H1 (cell line): ENCODE measurements around the gene IQGAP1. TPM values are rescaled to one million over a fixed set of nuclear protein-coding genes. Genes with fewer than 3 reads are reported as not detected.
A peak's percentile ranks its signal among the peaks of the same experiment; 100 is the strongest.

Experiments
- CTCF ChIA-PET: fragments of 300-600 bp; sonication (Branson Sonifier 250); formaldehyde crosslinking; loops from one replicate; lab custom pipeline; 2021; ENCODE audit not compliant: partially characterized antibody; lab: Charles Lee
- POLR2A ChIA-PET: fragments of 300-600 bp; sonication (Branson Sonifier 250); formaldehyde crosslinking; loops from one replicate; lab custom pipeline; 2021; ENCODE audit warnings: inconsistent platforms; ENCODE audit not compliant: partially characterized antibody; lab: Charles Lee
- DNase-seq, 2 experiments: peaks; one replicate each; pipeline versions ENCODE4 v3.0.0 to v3.0.0-alpha.2; 2010 to 2022; ENCODE audit warnings: low spot score in 2 of 2, low read depth in 1 of 2, mixed read lengths in 1 of 2
- FAIRE-seq: peaks from 2 replicates; lab custom pipeline; 2011; peaks lifted over from hg19 to GRCh38; lab: Jason Lieb, UNC
- H2AFZ ChIP-seq: 2 replicates; pipeline ENCODE4 v1.8.1; 2012; ENCODE audit warnings: low read length, inconsistent platforms
- H2AK5ac ChIP-seq: 2 replicates; pipeline ENCODE4 v1.6.1; 2013; ENCODE audit warnings: low read depth, low read length
- H2BK120ac ChIP-seq: replicated peaks from 2 replicates; pipeline ENCODE3; 2013; ENCODE audit warnings: low read depth, low read length, inconsistent platforms
- H2BK12ac ChIP-seq: 2 replicates; pipeline ENCODE4 v1.6.1; 2013; ENCODE audit warnings: low read depth, low read length
- H2BK15ac ChIP-seq: 2 replicates; pipeline ENCODE4 v1.6.1; 2013; ENCODE audit warnings: low read length
- H2BK20ac ChIP-seq: 2 replicates; pipeline ENCODE4 v1.6.1; 2013; ENCODE audit warnings: low read length
- H2BK5ac ChIP-seq: 2 replicates; pipeline ENCODE4 v1.6.1; 2013; ENCODE audit warnings: low read depth, low read length
- H3K14ac ChIP-seq: 2 replicates; pipeline ENCODE4 v1.6.1; 2013; ENCODE audit warnings: inconsistent platforms; ENCODE audit not compliant: insufficient read length
- H3K18ac ChIP-seq: 2 replicates; pipeline ENCODE4 v1.6.1; 2013; ENCODE audit warnings: low read length; ENCODE audit errors: extremely low read depth
- H3K23ac ChIP-seq: 2 replicates; pipeline ENCODE4 v1.6.1; 2013; ENCODE audit warnings: inconsistent platforms; ENCODE audit not compliant: insufficient read length
- H3K23me2 ChIP-seq: 2 replicates; pipeline ENCODE4 v1.6.1; 2013; ENCODE audit warnings: low read depth, low read length
- H3K27ac ChIP-seq: 2 replicates; pipeline ENCODE4 v1.6.1; 2011; ENCODE audit warnings: low read depth, low read length, inconsistent platforms
- H3K27me3 ChIP-seq, 4 experiments: replicated peaks in 1 of 4; 1 replicate in 1 of 4; 2 replicates in 3 of 4; pipeline versions ENCODE4 v1.6.1 to v1.8.1; 2011 to 2013; ENCODE audit warnings: low read length in 3 of 4, mild to moderate bottlenecking in 3 of 4, inconsistent platforms in 2 of 4, mixed read lengths in 2 of 4, moderate library complexity in 1 of 4; ENCODE audit not compliant: control insufficient read depth in 3 of 4, insufficient read depth in 3 of 4; ENCODE audit errors: extremely low read depth in 1 of 4
- H3K36me3 ChIP-seq, 4 experiments: 2 replicates each; pipeline versions ENCODE4 v1.6.1 to v1.8.1; 2011 to 2013; ENCODE audit warnings: mild to moderate bottlenecking in 4 of 4, low read length in 3 of 4, moderate library complexity in 2 of 4, control low read depth in 1 of 4, inconsistent platforms in 1 of 4; ENCODE audit not compliant: insufficient read depth in 4 of 4, control insufficient read depth in 2 of 4
- H3K4ac ChIP-seq: replicated peaks from 2 replicates; pipeline ENCODE3; 2013; ENCODE audit warnings: low read length, low read depth, mixed read lengths, inconsistent platforms; ENCODE audit not compliant: insufficient read length
- H3K4me1 ChIP-seq, 4 experiments: replicated peaks in 1 of 4; 1 replicate in 1 of 4; 2 replicates in 3 of 4; pipeline versions ENCODE4 v1.6.1 to v1.8.1; 2011 to 2013; ENCODE audit warnings: low read length in 3 of 4, inconsistent platforms in 2 of 4, mixed read lengths in 1 of 4; ENCODE audit not compliant: insufficient read depth in 4 of 4, control insufficient read depth in 3 of 4
- H3K4me2 ChIP-seq, 2 experiments: 2 replicates each; pipeline versions ENCODE4 v1.6.1 to v1.8.1; 2011 to 2013; ENCODE audit warnings: low read depth in 2 of 2, low read length in 2 of 2, control low read depth in 1 of 2, inconsistent platforms in 1 of 2, mild to moderate bottlenecking in 1 of 2; ENCODE audit not compliant: insufficient read depth in 1 of 2
- H3K4me3 ChIP-seq, 4 experiments: fragments of 200-600, 300-600 bp in 1 of 4; sonication (generic), shearing (Covaris generic), sonication (Bioruptor Twin) in 1 of 4; 2 replicates each; pipeline versions ENCODE4 v1.5.1 to v1.8.1; 2011 to 2016; ENCODE audit warnings: low read length in 4 of 4, low read depth in 3 of 4, control low read depth in 2 of 4, inconsistent platforms in 2 of 4, mild to moderate bottlenecking in 2 of 4, mixed read lengths in 1 of 4, moderate library complexity in 1 of 4; ENCODE audit not compliant: insufficient read depth in 2 of 4; ENCODE audit errors: extremely low read depth in 1 of 4
- H3K56ac ChIP-seq: replicated peaks from 2 replicates; pipeline ENCODE3; 2013; ENCODE audit warnings: low read depth, mild to moderate bottlenecking, mixed read lengths, low read length, inconsistent platforms; ENCODE audit not compliant: insufficient read length
- H3K79me1 ChIP-seq: 2 replicates; pipeline ENCODE4 v1.6.1; 2013; ENCODE audit warnings: low read depth, low read length, control low read depth
- H3K79me2 ChIP-seq, 2 experiments: 2 replicates each; pipeline versions ENCODE4 v1.6.1 to v1.8.1; 2012 to 2013; ENCODE audit warnings: low read length in 2 of 2, mild to moderate bottlenecking in 2 of 2, inconsistent platforms in 1 of 2; ENCODE audit not compliant: insufficient read depth in 2 of 2, control insufficient read depth in 1 of 2
- H3K9ac ChIP-seq, 4 experiments: replicated peaks in 1 of 4; 1 replicate in 1 of 4; 2 replicates in 3 of 4; pipeline versions ENCODE4 v1.6.1 to v1.8.1; 2011 to 2013; ENCODE audit warnings: low read depth in 3 of 4, low read length in 3 of 4, control low read depth in 2 of 4, mild to moderate bottlenecking in 2 of 4, moderate library complexity in 2 of 4, inconsistent platforms in 1 of 4; ENCODE audit errors: extremely low read depth in 1 of 4
- H3K9me3 ChIP-seq, 2 experiments: 2 replicates each; pipeline versions ENCODE4 v1.6.1 to v1.8.1; 2012 to 2013; ENCODE audit warnings: mild to moderate bottlenecking in 2 of 2, moderate library complexity in 2 of 2, control low read depth in 1 of 2, inconsistent platforms in 1 of 2, low read depth in 1 of 2, low read length in 1 of 2, mixed read lengths in 1 of 2; ENCODE audit not compliant: insufficient read depth in 2 of 2
- H4K20me1 ChIP-seq, 2 experiments: replicated peaks in 1 of 2; 2 replicates each; pipeline versions ENCODE3 to v1.8.1; 2011 to 2013; ENCODE audit warnings: inconsistent platforms in 2 of 2, low read length in 2 of 2, mild to moderate bottlenecking in 1 of 2; ENCODE audit not compliant: insufficient read depth in 2 of 2, control insufficient read depth in 1 of 2
- H4K5ac ChIP-seq: 2 replicates; pipeline ENCODE4 v1.6.1; 2013; ENCODE audit warnings: low read length, low read depth, mixed read lengths, inconsistent platforms; ENCODE audit not compliant: insufficient read length
- H4K8ac ChIP-seq: 2 replicates; pipeline ENCODE4 v1.8.0; 2013; ENCODE audit warnings: mild to moderate bottlenecking, moderate library complexity, low read length, inconsistent platforms; ENCODE audit not compliant: insufficient read depth; ENCODE audit errors: extremely low read depth
- H4K91ac ChIP-seq: replicated peaks from 2 replicates; pipeline ENCODE3; 2013; ENCODE audit warnings: low read length, mixed read lengths, inconsistent platforms; ENCODE audit not compliant: insufficient read length
- BRCA1 ChIP-seq: IDR thresholded peaks from 2 replicates; pipeline ENCODE4 v1.6.1; 2012; ENCODE audit warnings: low read depth, low read length, improper control_type of control experiment
- CHD2 ChIP-seq: IDR thresholded peaks from 2 replicates; pipeline ENCODE4 v1.6.1; 2012; ENCODE audit warnings: low read length, improper control_type of control experiment
- FOSL1 ChIP-seq: IDR thresholded peaks from 2 replicates; pipeline ENCODE4 v1.6.1; 2011; ENCODE audit warnings: mild to moderate bottlenecking, low read depth, low read length, moderate library complexity; ENCODE audit not compliant: insufficient read depth
- JUN ChIP-seq: IDR thresholded peaks from 2 replicates; pipeline ENCODE4 v1.6.1; 2011; ENCODE audit warnings: low read depth, mild to moderate bottlenecking, improper control_type of control experiment, low read length
- JUND ChIP-seq: IDR thresholded peaks from 2 replicates; pipeline ENCODE4 v1.6.1; 2011; ENCODE audit warnings: mild to moderate bottlenecking, improper control_type of control experiment, low read length
- MAFK ChIP-seq: IDR thresholded peaks from 2 replicates; pipeline ENCODE4 v1.6.1; 2012; ENCODE audit warnings: low read depth, mild to moderate bottlenecking, improper control_type of control experiment, low read length
- POLR2A ChIP-seq, 2 experiments: IDR thresholded peaks; 1 replicate in 1 of 2; 2 replicates in 1 of 2; pipeline ENCODE4 v1.6.1; 2011; ENCODE audit warnings: low read depth in 2 of 2, low read length in 2 of 2, mild to moderate bottlenecking in 2 of 2; ENCODE audit errors: control extremely low read depth in 1 of 2
- POLR2AphosphoS5 ChIP-seq: IDR thresholded peaks from 2 replicates; pipeline ENCODE4 v1.6.1; 2011; ENCODE audit warnings: low read depth, low read length
- RFX5 ChIP-seq: IDR thresholded peaks from 2 replicates; pipeline ENCODE4 v1.6.1; 2011; ENCODE audit warnings: low read depth, low read length, improper control_type of control experiment, borderline replicate concordance
- SP1 ChIP-seq: IDR thresholded peaks from 2 replicates; pipeline ENCODE4 v1.6.1; 2011; ENCODE audit warnings: low read depth, low read length
- SUZ12 ChIP-seq: fragments of 200-600 bp; sonication (generic); IDR thresholded peaks from 2 replicates; pipeline ENCODE4 v1.6.1; 2012; ENCODE audit warnings: mild to moderate bottlenecking, inconsistent platforms, low read length, moderate library complexity, mixed read lengths
- TAF1 ChIP-seq: IDR thresholded peaks from 2 replicates; pipeline ENCODE4 v1.6.1; 2011; ENCODE audit warnings: mild to moderate bottlenecking, low read depth, low read length
- ZNF274 ChIP-seq: IDR thresholded peaks from 2 replicates; pipeline ENCODE4 v1.7.0; 2012; ENCODE audit warnings: low read length, borderline replicate concordance; ENCODE audit errors: extremely low read depth
- WGBS, 2 experiments: shearing (Covaris generic) in 1 of 2; methylation state at CpG; one replicate each; pipeline versions ENCODE4 v1.1.6 to v1.1.7; 2013 to 2015; ENCODE audit warnings: low lambda C conversion rate in 2 of 2, mixed read lengths in 2 of 2, inconsistent platforms in 1 of 2, low coverage in 1 of 2, missing lambda C conversion rate in 1 of 2; ENCODE audit not compliant: insufficient replicate concordance in 2 of 2, insufficient coverage in 1 of 2, insufficient read length in 1 of 2; ENCODE audit errors: extremely low coverage in 1 of 2, missing lambda C conversion rate in 1 of 2; 5-methylcytosine and 5-hydroxymethylcytosine counted together
- polyA plus RNA-seq, 7 experiments: library from polyadenylated mRNA; depleted of rRNA in 3 of 7; stranded (reverse) in 5 of 7; unstranded in 2 of 7; fragments of >200 nt in 5 of 7; fragments of 200-250 nt in 2 of 7; gene quantifications; 1 replicate in 5 of 7; 2 replicates in 1 of 7; 4 replicates in 1 of 7; pipeline versions ENCODE4 v1.2.1 to v1.2.3, GENCODE V29; 2011 to 2013; ENCODE audit warnings: missing spikeins in 2 of 7, mixed read lengths in 2 of 7
- total RNA-seq: library from RNA; stranded (reverse); fragmentation: NEBNext Ultra II Directional; extraction: Animal tissue kit (Norgen Biotek cat#: 25700); gene quantifications from 2 replicates; pipeline ENCODE4 v1.2.1, GENCODE V29; 2021
- TF ChIP-seq, protein P1 (sequence below): IDR thresholded peaks from 2 replicates; pipeline ENCODE4 v1.6.1; 2011; ENCODE audit warnings: low read depth, mild to moderate bottlenecking, low read length; ENCODE audit not compliant: insufficient read depth

IQGAP1 gene
- total and polyA plus RNA-seq, 2 of the 8 experiments (the other 6 are each of a cell fraction or from before 2014, with no cell fraction given) = 56.0 to 138 TPM

DNA sequence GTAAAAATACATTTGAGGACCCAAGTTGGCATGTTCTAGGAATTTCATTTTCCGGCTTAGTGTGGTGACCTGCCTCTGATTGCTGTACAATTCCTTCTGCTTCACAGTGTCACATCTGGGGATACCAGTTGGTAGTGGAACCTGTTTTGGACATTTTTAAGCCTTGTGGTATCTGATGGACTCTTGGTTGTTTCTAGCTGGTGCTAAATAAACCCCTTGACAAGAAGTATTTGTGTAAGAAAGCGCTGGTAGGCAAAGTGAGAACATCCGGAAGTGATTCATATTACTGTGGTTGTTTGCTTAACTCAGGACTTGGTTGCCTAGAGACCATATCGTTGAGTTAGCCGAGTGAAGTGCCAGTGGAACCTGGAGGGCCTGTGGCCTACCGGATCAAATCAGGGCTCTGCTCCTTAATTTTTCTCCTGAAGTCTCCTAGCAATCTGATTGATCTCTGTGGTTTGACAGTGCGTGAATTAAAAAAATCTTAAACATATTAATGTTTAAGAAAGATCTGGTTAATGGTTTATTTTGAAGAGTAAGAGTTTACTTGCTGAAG lies 12.8 kb downstream of the IQGAP1 start:
- Histone ChIP-seq H3K79me2 (peaks cover 17 to 94% of the 10 kb centered on the region in 2 experiments), H3K18ac (no peak overlapping the region), H2BK120ac (no peak overlapping the region), H3K27ac (peak overlapping the region; percentile 51), H4K91ac (no peak overlapping the region), H2BK5ac (peak overlapping the region; percentile 62), H3K4ac (no peak overlapping the region), H2BK20ac (no peak overlapping the region), H3K4me2 (peak overlapping the region; percentile 47 to 50), H3K9me3 (no peaks in the 10 kb centered on the region), H2AK5ac (no peak overlapping the region), H3K27me3 (no peaks in the 10 kb centered on the region), H3K14ac (no peak overlapping the region), H3K23ac (no peak overlapping the region), H3K9ac (peak overlapping the region in 2 of 4 experiments; percentile 40; a peak in 3 of 7 replicates), H3K36me3 (no peaks in the 10 kb centered on the region), H3K56ac (no peak overlapping the region), H3K79me1 (no peaks in the 10 kb centered on the region), H4K20me1 (no peaks in the 10 kb centered on the region), H3K4me1 (peaks cover 10 to 18% (median 14%) of the 10 kb centered on the region in 4 experiments), H2AFZ (no peak overlapping the region), H3K23me2 (no peaks in the 10 kb centered on the region), H4K8ac (no peak overlapping the region), H2BK15ac (no peak overlapping the region), H2BK12ac (peak overlapping the region; percentile 10; the same call in 1 of the 2 replicates), H4K5ac (no peak overlapping the region), H3K4me3 (peak overlapping the region in 2 of 4 experiments; percentile 15 to 31; a peak in 3 of 8 replicates)
- DNase-seq (no peak), FAIRE-seq (peak; percentile 92)
- CTCF ChIA-PET = interaction anchor here (1.0 to 1.7 kb wide), 3 partner anchors 11 to 81 kb away, joined by 3 to 8 read pairs (median 3); no protein-coding TSS in a partner anchor
- POLR2A ChIA-PET = interaction anchor here (1.0 to 1.6 kb wide), 4 partner anchors 10 to 13 kb away, joined by 3 to 12 read pairs (median 3); partner anchors contain the start of gene IQGAP1
- 30% methylated on average over 7 of the region's 7 CpGs; no CpG with 5 or more reads in 1 of the 2 experiments for WGBS, 2 experiments
- no peak for TF ChIP-seq FOSL1
- no peak for TF ChIP-seq POLR2AphosphoS5
- no peak for TF ChIP-seq RFX5
- peak; percentile 27 to 45; a peak in 2 of 3 replicates for TF ChIP-seq POLR2A (IDR thresholded peaks at IDR 0.05; ENCODE audit: control extremely low read depth in 1 of 2, low read depth in 2 of 2, low read length in 2 of 2)
- TF ChIP-seq JUND = peak; percentile 88
- TF ChIP-seq TAF1 = peak; percentile 55; the same call in 1 of the 2 replicates
- no peak for TF ChIP-seq MAFK
- no peak for TF ChIP-seq BRCA1
- no peak for TF ChIP-seq ZNF274
- TF ChIP-seq, protein P1, sequence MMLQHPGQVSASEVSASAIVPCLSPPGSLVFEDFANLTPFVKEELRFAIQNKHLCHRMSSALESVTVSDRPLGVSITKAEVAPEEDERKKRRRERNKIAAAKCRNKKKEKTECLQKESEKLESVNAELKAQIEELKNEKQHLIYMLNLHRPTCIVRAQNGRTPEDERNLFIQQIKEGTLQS = no peak
- TF ChIP-seq CHD2 = no peak
- no peak for TF ChIP-seq SUZ12
- TF ChIP-seq SP1 = peak; percentile 47; the same call in 1 of the 2 replicates
- TF ChIP-seq JUN = peak; percentile 76
